Hematopoietic multipotent progenitor cell treated with erythropoietin and hydrocortisone succinate and interleukin-3 and kit ligand, for 6 days (in vitro differentiated cells): ENCODE data around the gene IL4R.
A peak's percentile ranks its signal among the peaks of the same experiment; 100 is the strongest.
"Not testable (repeated sequence)": the region's sequence is repeated elsewhere in the genome, so short reads cannot be mapped to it uniquely, and the experiment has no call there.

Source experiments
- DNase-seq: peaks from one replicate; pipeline ENCODE4 v3.0.0-alpha.2; 2015

The IL4R gene

DNA sequence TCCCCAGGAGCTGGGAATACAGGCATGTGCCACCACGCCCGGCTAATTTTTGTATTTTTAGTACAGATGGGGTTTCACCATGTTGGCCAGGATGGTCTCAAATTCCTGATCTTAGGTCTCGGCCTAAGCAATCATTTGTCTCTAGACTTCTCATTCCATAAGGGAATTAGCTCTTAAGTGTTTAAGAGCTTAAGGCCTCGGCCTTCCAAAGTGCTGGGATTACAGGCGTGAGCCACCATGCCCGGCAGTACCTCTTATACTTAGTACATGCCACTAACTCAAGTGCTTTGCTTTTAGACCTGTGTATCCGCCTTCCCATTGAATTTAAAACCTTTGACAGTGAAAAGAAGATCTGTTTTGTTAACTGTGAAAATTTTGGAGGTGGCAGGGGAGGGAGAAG, 71.6 kb downstream of the IL4R start:
- no peak for DNase-seq

DNA sequence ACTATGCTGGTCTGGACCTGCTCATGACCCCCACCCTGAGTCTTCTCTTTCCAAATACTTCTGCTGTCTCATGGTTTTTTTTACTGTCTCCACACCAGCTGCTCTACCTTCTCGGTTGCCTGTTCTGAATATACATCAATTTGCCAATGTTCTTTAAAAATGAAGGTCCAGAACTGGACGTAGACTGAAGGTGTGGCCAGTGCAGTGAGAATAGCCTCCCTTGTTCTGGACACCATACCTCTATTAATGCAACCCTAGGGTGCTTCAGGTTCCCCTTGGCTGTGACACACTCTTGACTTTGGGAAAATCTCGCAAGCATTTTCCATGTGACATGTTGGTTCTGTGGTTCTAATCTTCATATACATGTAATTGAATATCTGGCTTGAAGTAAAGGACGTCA, 72.9 kb downstream of the IL4R start:
- no peak for DNase-seq

DNA sequence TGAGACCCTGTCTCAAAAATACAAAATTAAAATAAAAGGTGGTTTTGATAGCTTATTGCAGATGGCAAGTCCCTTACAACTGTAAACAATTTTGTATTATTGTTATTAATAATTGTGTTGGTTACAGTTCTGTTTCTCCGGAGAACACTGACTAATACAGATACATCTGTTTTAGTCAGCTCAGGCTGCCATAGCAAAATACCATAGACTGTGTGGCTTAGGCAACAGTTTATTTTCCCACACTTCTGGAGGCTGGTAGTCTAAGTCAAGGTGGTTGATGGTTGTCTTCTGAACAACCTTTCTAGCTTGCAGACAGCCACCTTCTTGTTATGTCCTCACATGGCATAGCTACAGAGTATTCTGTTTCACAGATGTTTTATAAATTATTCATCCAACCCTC, 74.0 kb downstream of the IL4R start:
- DNase-seq, result no peak

DNA sequence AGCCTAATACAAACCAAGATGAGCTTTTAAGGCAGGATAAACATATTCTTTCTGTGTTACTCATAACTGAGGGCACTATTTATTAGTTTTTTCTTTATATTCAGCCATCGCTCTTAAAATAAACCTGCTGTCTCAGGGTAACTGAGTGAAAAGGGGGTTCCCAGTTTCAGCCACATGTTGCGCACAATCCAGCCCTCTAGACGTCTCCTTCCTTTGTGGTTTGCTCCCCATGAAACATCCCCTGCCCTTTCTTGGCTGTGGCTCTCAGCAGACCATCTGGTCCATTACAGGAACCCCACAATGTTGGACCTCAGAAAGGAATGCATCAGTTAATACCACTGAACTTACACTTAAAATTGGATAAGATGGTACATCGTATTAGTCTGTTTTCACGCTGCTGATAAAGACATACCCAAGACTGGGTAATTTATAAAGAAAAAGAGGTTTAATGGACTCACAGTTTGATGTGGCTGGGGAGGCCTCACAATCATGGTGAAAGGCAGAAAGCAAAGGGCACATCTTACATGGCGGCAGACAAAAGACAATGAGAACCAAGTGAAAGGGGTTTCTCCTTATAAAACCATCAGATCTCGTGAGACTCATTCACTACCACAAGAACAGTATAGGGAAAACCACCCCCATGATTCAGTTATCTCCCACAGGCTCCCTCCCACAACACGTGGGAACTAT, 75.6 kb downstream of the IL4R start:
- no peak for DNase-seq

DNA sequence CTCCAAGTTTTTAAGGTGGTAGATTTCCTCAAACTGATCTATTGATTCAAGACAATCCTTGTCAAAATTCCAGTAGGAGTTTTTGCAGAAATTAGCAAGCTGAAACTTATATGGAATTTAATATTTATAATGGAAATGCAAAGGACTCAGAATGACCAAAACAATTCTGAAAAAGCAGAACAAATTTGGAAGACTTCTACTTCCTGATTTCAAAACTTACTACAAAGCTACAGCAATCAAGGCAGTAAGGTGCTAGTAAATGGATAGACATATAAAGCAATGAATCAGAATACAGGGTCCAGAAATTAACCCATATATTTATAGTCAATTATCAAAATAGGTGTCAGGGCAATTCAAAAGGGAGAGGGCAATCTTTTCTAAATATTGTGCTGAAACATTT, 76.4 kb downstream of the IL4R start:
- DNase-seq, result no peak

DNA sequence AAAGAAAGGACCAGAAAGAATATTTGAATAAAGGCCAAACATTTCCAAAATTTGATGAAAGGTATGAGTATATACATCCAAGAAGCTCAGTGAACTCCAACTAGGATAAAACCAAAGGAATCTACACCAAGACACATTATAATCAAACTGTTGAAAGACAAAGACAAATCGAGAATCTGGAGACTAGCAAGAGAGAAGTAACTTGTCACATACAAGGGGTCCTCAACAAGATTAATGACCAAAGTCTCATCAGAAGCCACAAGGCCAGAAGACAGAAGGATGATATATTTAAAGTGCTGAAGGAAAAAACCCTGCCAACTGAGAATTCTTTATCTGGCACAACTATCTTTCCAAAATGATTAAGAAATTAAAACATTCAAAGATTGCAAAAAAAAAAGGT, 78.9 kb downstream of the IL4R start:
- no peak for DNase-seq

DNA sequence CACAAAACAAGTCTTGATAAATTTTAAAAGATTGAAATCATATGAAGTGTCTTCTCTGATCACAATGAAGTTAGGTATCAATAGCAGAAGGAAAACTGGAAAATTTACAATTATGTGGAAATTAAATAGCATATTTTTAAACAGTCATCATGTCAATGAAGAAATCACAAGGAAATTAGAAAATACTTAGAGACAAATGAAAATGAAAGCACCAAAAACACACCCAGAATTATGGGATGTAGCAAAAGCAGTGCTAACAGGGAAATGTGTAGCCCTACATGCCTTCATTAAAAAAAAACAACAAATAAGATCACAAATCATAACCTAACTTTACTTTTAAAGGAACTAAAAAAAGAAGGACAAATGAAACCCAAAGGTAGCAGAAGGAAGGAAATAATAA, 80.7 kb downstream of the IL4R start:
- no peak for DNase-seq

DNA sequence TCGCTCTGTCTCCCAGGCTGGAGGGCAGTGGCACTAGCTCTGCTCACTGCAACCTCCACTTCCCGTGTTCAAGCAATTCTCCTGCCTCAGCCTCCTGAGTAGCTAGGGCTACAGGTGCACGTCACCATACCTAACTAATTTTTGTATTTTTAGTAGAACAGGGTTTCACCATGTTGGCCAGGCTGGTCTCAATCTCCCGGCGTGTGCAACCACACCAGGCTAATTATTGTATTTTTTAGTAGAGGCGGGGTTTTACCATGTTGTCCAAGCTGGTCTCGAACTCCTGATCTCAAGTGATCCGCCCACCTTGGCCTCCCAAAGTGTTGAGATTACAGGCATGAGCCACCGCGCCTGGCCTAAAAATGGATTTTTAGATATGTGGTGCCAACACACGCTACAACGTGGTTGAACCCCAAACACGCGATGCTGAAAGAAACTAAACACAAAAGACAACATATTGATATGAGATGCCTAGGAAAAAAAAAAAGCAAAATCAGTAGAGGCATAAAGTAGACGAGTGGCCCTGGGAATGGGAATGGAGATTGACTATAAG, 84.6 kb downstream of the IL4R start:
- not testable (repeated sequence) for DNase-seq

DNA sequence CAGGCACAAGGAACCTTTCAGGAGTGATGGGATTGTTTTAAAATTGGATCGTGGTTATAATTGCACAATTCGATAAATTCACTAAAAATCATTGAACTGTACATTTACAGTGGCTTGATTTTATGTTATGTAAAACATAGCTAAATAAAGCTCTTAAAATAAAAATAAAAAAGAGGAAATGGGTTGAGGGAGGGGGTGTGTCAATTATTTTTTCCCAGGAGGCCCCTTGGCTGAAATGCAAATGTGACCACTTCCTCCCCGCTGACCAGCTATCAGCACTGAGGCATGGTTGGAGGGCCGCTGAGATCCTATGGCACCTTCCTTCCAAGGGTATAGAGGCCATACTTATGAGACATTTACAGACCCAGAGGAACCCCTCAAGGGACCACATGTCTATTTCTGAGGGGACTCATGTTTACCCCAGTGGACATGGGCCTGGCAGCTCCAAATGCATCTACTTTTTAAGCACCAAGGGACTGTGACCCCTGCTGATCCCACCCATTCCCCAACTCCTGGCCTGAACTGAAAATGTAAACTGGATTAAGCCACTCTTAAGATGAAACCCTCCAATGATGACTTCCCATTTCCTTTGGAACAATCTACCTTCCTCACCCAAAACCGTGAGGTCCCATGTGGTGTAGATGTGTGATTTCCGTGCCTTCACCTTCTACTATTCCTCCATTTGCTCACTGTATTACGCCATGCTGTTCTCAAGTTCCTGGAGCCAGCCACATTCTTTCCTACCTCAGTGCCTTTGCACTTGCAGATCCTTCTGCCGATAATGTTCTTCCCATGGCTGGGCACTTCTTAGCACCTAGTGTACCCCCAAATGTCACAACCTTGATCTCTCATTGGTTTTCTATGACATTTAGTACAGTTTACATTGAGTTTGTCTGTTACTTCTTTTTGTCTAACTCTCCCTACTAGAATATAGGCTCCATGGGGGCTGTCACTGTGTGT, 85.4 kb downstream of the IL4R start:
- peak; percentile 65 for DNase-seq

DNA sequence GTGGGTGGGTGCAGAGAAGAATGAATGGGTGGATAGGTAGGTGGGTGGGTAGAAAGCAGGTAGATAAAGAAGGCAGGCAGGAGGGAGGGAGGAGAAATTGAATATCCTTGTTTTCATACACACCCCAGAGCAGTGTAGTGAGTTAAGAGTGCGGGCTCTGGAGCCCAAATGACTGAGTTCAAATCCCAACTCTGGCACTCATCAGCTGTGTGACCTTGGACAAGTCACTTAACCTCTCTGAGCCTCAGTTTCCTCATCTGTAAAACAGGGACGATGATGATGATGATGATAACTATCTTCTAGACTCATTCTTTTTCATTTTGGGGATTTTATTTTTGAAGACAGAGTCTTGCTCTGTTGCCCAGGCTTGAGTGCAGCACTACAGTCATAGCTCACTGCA, 86.2 kb downstream of the IL4R start:
- no peak for DNase-seq

DNA sequence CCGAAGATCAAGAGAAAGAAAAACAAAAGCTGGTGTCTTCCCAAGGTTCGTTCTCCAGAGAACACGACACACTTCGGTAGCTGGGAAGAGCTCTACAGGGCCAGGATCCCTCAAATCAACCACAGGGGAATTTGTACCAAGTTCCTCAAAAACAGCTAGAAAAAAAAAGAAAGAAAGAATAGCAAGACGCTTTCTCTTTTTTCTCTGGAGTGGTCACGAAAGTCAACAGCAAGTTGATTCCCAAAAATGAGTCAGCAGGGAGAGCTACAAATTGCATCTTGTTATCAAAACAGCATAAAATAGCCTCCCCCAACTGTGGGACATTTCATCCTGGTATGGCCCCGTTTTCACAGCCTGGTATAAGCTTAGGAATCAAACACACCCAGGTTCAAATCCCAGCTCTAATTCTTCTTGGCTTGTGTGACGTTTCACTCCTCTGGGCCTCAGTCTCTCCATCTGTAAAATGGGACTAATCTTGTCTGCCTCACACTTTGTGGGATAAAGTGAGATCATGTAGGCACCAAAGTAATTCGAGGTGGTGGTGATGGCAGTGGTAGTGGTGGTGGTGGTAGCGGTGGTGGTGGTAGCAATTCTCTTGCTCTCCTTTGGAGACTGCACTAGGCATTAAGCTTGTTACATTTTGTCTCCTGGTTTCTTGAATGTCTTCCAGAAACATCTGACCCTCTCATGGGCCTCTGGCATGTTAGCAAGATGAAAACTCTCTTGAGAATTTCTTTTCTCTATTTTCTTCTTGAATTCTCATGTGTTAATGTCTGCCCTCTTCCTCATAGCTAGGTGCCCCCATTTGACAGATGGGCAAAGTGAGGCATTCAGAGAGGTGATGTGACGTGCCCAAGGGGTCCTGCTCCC, 87.2 kb downstream of the IL4R start:
- peak; percentile 29 for DNase-seq

DNA sequence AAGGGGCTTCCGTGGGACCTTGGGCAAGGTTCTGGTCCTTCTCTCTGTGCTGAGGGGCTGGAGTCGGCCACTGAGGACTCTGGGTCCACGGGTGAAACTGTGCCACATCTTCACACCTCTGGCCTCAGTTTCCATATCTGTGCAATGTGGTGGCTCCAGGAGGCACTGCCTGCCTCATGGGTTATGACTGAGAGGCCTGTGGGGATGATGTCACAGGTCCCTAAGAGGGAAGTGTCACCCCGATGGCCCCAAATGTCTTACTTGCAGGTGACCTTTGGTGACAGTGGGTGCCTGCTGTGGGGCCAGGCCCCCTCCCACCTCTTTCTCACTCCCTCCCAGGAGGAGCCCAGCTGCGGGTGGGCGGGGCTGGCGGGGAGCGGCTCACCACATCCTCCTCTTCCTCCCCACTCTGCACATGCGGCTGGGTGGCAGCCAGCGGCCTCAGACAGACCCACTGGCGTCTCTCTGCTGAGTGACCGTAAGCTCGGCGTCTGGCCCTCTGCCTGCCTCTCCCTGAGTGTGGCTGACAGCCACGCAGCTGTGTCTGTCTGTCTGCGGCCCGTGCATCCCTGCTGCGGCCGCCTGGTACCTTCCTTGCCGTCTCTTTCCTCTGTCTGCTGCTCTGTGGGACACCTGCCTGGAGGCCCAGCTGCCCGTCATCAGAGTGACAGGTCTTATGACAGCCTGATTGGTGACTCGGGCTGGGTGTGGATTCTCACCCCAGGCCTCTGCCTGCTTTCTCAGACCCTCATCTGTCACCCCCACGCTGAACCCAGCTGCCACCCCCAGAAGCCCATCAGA, 88.2 kb downstream of the IL4R start, which contains the start of gene IL21R:
IL21R (plus strand) TSS at position 407 of the 801 bp plus-strand sequence. CDS start 27,898 bp downstream, outside the sequence.
- DNase-seq, result peak; percentile 54

DNA sequence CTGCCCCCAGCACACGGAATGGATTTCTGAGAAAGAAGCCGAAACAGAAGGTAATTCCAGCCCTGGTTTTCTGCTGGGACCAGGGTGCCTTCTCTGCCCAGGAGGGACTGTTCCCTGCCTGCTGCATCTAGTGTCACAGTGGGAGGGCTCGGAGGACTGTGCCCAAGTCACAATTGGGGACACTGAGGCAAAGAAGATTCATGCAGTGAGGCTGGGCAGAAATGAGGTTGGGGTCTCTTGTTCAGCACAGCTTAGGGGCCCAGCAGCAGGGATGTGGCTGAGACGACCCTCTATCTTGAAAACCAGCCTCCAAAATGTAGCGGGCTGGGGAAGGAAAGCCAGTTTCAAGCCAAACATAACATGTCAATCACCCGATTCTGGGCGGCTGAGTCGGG, 88.8 kb downstream of the IL4R start:
- no peak for DNase-seq

DNA sequence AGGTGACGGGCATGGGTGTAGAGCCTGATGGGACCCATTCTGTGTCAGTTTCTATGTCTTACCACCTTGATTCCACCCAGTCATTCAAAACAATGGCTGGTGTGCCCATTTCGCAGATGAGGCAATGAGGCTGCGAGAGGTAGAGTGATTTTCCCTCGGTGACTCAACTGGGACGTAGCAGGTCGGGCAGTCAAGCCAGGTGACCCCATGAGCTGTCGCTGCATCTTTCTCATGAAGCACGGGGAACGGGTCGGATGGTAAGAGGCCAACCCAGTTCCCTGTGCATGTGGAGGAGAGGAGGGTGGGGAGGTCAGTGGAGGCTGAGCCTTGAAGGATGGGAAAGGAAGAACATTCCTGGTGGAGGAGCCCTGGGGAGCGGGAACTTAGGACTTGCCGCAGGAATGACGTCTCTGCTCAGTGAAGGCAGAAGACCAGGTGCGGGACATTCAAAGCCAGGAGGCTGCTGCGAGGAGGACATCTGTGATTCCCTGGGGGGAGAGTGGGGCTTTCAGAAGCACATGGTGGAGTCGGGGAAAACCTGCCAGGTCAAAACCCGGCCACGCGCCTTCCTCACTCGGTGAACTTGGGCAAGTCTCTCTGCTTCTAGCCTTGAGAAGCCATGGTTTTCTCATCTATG, 89.3 kb downstream of the IL4R start:
- no peak for DNase-seq

DNA sequence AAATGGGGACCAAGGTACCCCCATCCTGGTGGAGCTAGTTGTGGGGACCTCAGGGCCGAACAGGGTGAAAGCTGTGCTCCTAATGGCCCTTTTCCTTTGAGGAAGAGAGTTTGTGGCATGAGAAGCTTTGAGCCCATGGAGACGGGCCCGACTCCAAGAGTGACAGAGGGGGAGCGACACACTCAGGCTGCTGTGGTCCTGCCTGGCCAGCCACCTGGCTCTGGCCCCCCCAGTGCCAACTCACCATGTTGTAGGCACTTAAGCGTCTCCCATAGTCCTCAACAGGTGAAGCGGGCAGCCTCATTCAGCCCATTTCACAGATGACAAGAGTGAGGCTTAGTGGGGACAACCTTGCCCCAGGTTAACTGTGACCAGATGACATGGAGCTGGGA, 89.8 kb downstream of the IL4R start:
- no peak for DNase-seq

DNA sequence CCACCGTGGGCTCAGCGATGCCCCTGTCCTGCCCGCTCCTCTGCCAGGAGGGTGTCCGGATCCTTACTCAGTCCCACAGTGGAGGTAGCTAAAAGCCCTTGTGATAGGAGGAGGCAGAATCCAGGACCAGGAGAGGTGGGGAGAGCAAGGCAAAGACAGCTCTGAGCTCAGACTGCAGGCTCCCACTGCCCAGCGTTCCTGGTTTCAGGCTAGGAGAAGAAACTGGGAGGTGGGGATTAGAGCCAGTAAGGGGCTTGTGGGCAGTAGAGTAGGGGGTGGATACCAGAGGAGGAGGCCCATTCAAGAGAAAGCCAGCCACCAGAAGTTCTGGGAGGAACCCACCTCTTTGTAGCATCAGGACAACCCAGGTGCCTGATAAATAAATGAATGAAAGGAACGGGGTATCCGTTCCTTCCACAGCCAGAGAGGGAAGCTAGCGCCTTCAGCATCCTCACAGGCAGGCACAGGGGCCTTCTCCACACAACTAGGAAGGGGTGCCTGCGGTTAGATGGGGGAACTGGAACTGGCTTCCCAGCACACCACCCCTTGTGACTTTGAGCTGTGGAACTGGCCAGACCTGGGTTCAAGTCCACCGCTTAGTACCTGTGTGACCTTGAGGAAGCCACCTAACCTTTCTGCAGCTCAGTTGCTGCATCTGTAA, 90.5 kb downstream of the IL4R start:
- DNase-seq, result no peak

DNA sequence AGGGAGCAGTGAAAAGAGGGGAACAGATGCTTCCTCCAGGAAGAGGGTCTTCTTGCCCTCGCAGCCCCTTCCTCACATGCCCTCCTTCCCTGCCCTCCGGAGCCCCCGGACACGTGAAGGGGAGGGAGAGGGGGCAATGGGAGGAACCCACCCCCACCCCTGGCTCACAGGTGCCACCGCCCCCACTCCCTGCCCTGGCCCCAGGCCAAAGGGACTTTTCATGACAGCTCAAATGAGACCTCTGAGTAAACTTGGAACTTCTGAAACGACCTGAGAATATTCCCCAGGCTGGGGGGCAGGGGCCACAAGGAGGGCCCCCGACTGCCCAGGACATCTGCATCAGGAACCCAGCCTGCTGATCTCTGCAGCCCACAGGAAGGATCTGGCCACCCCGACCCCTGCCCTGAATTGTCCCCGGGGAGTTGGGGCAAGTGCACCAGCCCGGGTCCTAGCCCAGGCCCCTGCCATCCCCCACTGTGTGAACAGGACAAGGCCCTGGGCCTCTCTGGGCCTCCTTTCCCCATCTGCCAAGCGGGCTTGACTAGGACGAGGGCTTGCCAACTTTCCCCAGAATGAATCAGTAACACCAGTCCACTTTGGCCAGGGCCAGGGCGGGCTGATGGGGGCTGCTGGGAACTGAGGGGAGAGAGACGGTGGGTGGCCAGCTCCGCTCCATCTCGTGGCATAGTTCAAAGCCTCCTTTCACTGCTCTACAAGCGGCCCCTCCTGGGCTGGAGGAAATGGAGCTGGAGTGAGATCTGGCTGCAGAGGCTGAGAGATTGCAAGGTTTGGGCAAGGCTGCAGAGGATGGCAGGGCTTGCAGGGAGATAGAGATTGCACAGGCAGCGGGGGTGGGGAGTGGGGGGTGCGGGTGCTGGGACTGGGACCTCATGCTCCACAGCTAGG, 92.0 kb downstream of the IL4R start:
- DNase-seq, result no peak

DNA sequence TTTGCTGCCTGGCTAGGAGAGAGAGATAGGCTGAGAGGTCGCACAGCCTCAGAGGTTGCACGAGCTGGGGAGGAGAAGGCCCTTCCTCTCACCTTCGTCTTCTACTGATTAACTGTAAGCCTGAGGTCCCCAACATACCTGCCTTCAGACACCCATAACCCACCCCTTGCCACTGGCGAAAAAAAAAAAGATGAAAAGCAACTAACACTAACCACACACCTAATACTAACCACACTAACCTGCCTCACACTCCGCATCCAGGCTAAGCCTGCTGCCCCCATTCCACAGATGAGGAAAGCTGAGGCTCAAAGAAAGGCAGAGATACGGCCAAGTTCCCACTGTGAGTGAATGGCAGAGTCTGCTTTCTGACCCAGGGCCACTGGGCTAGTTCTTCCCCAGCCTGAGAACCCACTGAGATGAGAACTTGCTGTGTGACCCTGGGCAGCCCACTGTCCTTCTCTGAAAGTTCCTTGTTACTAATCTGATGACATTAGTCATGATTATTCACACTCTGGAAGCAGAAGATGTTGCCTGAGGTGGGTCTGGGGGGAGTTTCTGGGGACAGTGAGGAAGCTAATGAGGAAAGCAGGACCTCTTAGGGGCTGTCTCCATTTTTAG, 92.8 kb downstream of the IL4R start:
- no peak for DNase-seq

DNA sequence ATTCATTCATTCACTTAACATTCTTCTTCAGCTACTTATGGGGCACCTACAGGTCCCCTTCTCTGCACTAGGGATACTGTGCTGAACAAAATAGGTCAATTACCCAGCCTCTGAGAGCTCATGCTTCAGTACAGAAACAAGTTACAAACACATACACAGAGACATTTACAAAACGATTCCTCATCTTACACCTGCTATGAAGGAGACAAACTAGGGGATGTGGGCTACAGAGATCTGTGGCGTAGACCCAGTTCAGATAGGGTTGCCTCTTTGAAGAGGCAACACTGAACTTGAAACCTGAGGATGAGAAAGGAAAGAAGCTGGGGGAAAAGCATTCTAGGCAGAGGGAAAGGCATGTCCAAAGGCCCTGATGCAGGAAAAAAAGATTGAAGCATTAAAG, 93.4 kb downstream of the IL4R start:
- DNase-seq, result no peak
